MM.1S (cell line): ENCODE results near the gene TBATA.

Source experiments
- DNase-seq: peaks from one replicate; pipeline ENCODE4 v3.0.0-alpha.2; 2015
- H2AFZ ChIP-seq: fragments of 300-600 bp; sonication (generic); 2 replicates; pipeline ENCODE4 v1.6.0; 2016; ENCODE audit warnings: antibody characterized with exemption, low read length
- H3F3A ChIP-seq: fragments of 300-600 bp; sonication (generic); 2 replicates; pipeline ENCODE4 v1.6.1; 2016; ENCODE audit warnings: mild to moderate bottlenecking, antibody characterized with exemption, low read length, moderate library complexity, mixed read lengths; ENCODE audit not compliant: insufficient read depth
- H3K27ac ChIP-seq: fragments of 300-600 bp; sonication (generic); 2 replicates; pipeline ENCODE4 v1.5.1; 2016; ENCODE audit warnings: mild to moderate bottlenecking, low read length
- H3K27me3 ChIP-seq: fragments of 300-600 bp; sonication (generic); replicated peaks from 2 replicates; pipeline ENCODE4 v1.6.0; 2016; ENCODE audit warnings: low read length; ENCODE audit not compliant: insufficient read depth
- H3K36me3 ChIP-seq: fragments of 300-600 bp; sonication (generic); replicated peaks from 2 replicates; pipeline ENCODE4 v1.6.1; 2016; ENCODE audit warnings: mild to moderate bottlenecking, low read length, mixed read lengths; ENCODE audit not compliant: insufficient read depth
- H3K4me1 ChIP-seq: fragments of 300-600 bp; sonication (generic); 2 replicates; pipeline ENCODE4 v1.6.1; 2016; ENCODE audit warnings: low read length, mixed read lengths
- H3K4me2 ChIP-seq: fragments of 300-600 bp; sonication (generic); 2 replicates; pipeline ENCODE4 v1.6.0; 2016; ENCODE audit warnings: low read depth, low read length
- H3K4me3 ChIP-seq: fragments of 300-600 bp; sonication (generic); 2 replicates; pipeline ENCODE4 v1.5.1; 2016; ENCODE audit warnings: low read length, mixed read lengths
- H3K79me2 ChIP-seq: fragments of 300-600 bp; sonication (generic); 2 replicates; pipeline ENCODE4 v1.6.1; 2016; ENCODE audit warnings: mixed run types, low read length, mixed read lengths
- H3K9ac ChIP-seq: fragments of 300-600 bp; sonication (generic); 2 replicates; pipeline ENCODE4 v1.6.1; 2016; ENCODE audit warnings: low read length, mixed read lengths
- H3K9me2 ChIP-seq: fragments of 300-600 bp; sonication (generic); replicated peaks from 2 replicates; pipeline ENCODE4 v1.6.1; 2016; ENCODE audit warnings: mild to moderate bottlenecking, low read length, mixed read lengths; ENCODE audit not compliant: insufficient read depth
- H3K9me3 ChIP-seq: fragments of 300-600 bp; sonication (generic); replicated peaks from 2 replicates; pipeline ENCODE4 v1.6.1; 2016; ENCODE audit warnings: mild to moderate bottlenecking, low read length, mixed read lengths; ENCODE audit not compliant: insufficient read depth
- H4K20me1 ChIP-seq: fragments of 300-600 bp; sonication (generic); 2 replicates; pipeline ENCODE4 v1.6.1; 2016; ENCODE audit warnings: mild to moderate bottlenecking, low read length, moderate library complexity, mixed read lengths; ENCODE audit not compliant: insufficient read depth
- EZH2 ChIP-seq: fragments of 300-600 bp; sonication (generic); optimal IDR thresholded peaks from 2 replicates; pipeline ENCODE3; 2017; ENCODE audit warnings: low read depth, mild to moderate bottlenecking, antibody characterized with exemption, low read length, mixed read lengths
- EZH2phosphoT487 ChIP-seq: fragments of 300-600 bp; sonication (generic); IDR thresholded peaks from 2 replicates; pipeline ENCODE4 v1.6.1; 2018; ENCODE audit warnings: antibody characterized with exemption, low read length
- TF ChIP-seq, protein P1 (sequence below): fragments of 300-600 bp; sonication (generic); IDR thresholded peaks from 2 replicates; pipeline ENCODE4 v1.5.1; 2016; ENCODE audit warnings: antibody characterized with exemption, low read length, mixed read lengths

Gene TBATA

DNA sequence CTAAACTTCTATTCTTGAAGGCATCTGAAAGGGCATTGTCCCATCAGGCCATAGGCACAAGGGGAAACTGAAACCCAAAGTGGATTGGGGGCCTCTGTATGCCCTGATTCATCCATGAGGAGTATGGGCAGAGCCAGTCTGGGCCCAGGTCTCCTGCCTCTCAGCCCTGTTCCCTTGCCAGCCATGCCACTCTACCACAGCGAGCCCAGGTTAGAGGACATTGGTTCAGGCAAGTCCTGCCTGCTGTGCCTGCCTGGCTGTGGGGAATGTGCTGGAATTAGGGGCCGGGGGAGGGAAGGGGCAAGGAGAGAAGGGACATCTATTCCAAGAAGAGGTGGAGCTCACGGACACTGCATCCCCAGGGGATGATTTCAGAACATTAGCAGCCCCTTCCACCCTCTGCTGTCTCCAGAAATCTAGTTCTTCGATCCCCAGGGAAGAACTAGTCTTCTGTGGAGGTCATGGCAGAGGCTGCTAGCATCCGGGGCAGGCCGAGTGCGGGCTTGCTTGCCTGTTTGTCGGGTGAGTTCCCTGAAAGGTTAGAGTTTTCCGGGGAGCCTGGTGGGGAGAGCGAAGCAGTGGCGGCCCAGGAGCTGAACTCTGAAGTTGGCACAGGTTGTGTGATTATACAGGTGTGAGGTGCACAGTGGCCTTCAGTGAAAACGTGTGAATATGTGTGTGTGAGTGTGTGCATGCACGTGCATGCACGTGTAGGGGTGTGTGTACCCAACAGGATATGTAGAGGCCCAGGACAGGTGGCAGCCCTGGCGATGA is 37.8 kb downstream of the TBATA start:
- H3K27ac ChIP-seq, result no peak overlapping the region
- H3K4me2 ChIP-seq, result no peak overlapping the region
- H3K4me1 ChIP-seq, result no peaks in the 10 kb centered on the region
- no peaks in the 10 kb centered on the region for H3K9me3 ChIP-seq
- H3K4me3 ChIP-seq, result no peak overlapping the region
- H2AFZ ChIP-seq, result no peak overlapping the region
- no peaks in the 10 kb centered on the region for H3K36me3 ChIP-seq
- H3K9me2 ChIP-seq, result no peaks in the 10 kb centered on the region
- no peaks in the 10 kb centered on the region for H3F3A ChIP-seq
- no peak overlapping the region for H3K9ac ChIP-seq
- H4K20me1 ChIP-seq, result no peaks in the 10 kb centered on the region
- no peak for DNase-seq
- no peaks in the 10 kb centered on the region for H3K27me3 ChIP-seq
- H3K79me2 ChIP-seq, result no peaks in the 10 kb centered on the region
- TF ChIP-seq EZH2, result no peak
- no peak for TF ChIP-seq EZH2phosphoT487
- TF ChIP-seq, protein P1, sequence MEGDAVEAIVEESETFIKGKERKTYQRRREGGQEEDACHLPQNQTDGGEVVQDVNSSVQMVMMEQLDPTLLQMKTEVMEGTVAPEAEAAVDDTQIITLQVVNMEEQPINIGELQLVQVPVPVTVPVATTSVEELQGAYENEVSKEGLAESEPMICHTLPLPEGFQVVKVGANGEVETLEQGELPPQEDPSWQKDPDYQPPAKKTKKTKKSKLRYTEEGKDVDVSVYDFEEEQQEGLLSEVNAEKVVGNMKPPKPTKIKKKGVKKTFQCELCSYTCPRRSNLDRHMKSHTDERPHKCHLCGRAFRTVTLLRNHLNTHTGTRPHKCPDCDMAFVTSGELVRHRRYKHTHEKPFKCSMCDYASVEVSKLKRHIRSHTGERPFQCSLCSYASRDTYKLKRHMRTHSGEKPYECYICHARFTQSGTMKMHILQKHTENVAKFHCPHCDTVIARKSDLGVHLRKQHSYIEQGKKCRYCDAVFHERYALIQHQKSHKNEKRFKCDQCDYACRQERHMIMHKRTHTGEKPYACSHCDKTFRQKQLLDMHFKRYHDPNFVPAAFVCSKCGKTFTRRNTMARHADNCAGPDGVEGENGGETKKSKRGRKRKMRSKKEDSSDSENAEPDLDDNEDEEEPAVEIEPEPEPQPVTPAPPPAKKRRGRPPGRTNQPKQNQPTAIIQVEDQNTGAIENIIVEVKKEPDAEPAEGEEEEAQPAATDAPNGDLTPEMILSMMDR, result no peak

GRCh38 chr10:70745555-70745954 is 39.6 kb downstream of the TBATA start:
- Histone ChIP-seq H4K20me1 (no peaks in the 10 kb centered on the region), H2AFZ (no peak overlapping the region), H3K9ac (no peak overlapping the region), H3K9me3 (no peaks in the 10 kb centered on the region), H3K4me1 (no peaks in the 10 kb centered on the region), H3K27me3 (no peaks in the 10 kb centered on the region), H3K9me2 (no peaks in the 10 kb centered on the region), H3K27ac (no peak overlapping the region), H3K4me2 (no peak overlapping the region), H3F3A (no peaks in the 10 kb centered on the region), H3K4me3 (no peak overlapping the region), H3K36me3 (no peaks in the 10 kb centered on the region), H3K79me2 (no peaks in the 10 kb centered on the region)
- DNase-seq, result no peak
- no peak for TF ChIP-seq EZH2
- TF ChIP-seq EZH2phosphoT487, result no peak
- TF ChIP-seq, protein P1, result no peak

DNA sequence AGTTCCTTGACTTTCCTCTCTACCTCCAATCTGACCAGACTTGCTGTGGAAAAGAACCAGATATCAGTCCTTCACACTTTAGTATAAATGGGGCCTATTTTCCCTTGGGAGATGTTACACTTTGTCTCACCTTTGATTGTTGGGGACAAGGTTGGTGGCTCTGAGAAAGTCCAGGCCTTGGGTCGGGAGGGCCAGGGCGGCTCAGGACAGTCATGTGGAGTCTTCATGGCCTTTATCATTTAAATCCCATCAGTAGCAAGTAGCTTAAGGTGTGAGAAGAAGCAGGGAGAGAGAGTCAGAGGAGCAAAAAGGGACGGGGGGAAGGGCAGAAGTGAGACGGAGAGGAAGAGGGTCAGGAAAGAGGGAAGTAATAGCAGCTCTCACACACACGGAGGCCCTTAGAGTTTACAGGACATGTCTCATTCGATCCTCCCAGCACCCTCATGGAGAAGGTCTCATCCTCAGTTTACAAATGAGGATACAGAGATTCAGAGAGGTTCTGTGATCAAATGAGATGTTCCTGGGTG is 40.5 kb downstream of the TBATA start:
- Histone ChIP-seq H3K79me2 (no peaks in the 10 kb centered on the region), H3K4me3 (no peak overlapping the region), H3K9me3 (no peaks in the 10 kb centered on the region), H3K9ac (no peak overlapping the region), H2AFZ (no peak overlapping the region), H3F3A (no peaks in the 10 kb centered on the region), H3K4me2 (no peak overlapping the region), H3K9me2 (no peaks in the 10 kb centered on the region), H3K27me3 (no peaks in the 10 kb centered on the region), H3K4me1 (no peaks in the 10 kb centered on the region), H4K20me1 (no peaks in the 10 kb centered on the region), H3K36me3 (no peaks in the 10 kb centered on the region), H3K27ac (no peak overlapping the region)
- no peak for DNase-seq
- TF ChIP-seq EZH2, result no peak
- no peak for TF ChIP-seq EZH2phosphoT487
- TF ChIP-seq, protein P1, result no peak
